GM19468 (cell line): ENCODE measurements around the gene CCDC66.
"Not testable (repeated sequence)": the region's sequence is repeated elsewhere in the genome, so short reads cannot be mapped to it uniquely, and the experiment has no call there.

Experiments
- ATAC-seq: cut with Tn5 transposase; IDR thresholded peaks from one replicate; pipeline ENCODE4 v1.9.1; 2021; ENCODE audit warnings: mild to moderate bottlenecking, moderate library complexity, moderate number of reproducible peaks; ENCODE audit not compliant: unreplicated experiment; ENCODE audit errors: extremely low read depth

CCDC66 gene

GRCh38 chr3:56556908-56557830, at the start of gene CCDC66:
Gene CCDC66 (plus strand): TSS chr3:56557175. CDS start chr3:56557243, 68 bp downstream.
- ATAC-seq: peak; percentile 86

- no peak for ATAC-seq
Measured at GRCh38 chr3:56519641-56520040, 37.3 kb upstream of the CCDC66 start.

GRCh38 chr3:56522374-56522773, 34.6 kb upstream of the CCDC66 start:
- ATAC-seq: no peak

GRCh38 chr3:56525291-56525690, 31.7 kb upstream of the CCDC66 start:
- ATAC-seq: no peak

- no peak for ATAC-seq
Measured at GRCh38 chr3:56536735-56537134, 20.2 kb upstream of the CCDC66 start.

- ATAC-seq: no peak
Measured at GRCh38 chr3:56547486-56547885, 9.5 kb upstream of the CCDC66 start.

- ATAC-seq: peak; percentile 7
Measured at GRCh38 chr3:56557831-56558170, 826 bp downstream of the CCDC66 start.

GRCh38 chr3:56573501-56573900, 16.5 kb downstream of the CCDC66 start:
- no peak for ATAC-seq

- not testable (repeated sequence) for ATAC-seq
Measured at GRCh38 chr3:56581941-56582340, 25.0 kb downstream of the CCDC66 start.

- ATAC-seq: not testable (repeated sequence)
Measured at GRCh38 chr3:56584275-56584674, 27.3 kb downstream of the CCDC66 start.

- no peak for ATAC-seq
Measured at GRCh38 chr3:56590814-56591213, 33.8 kb downstream of the CCDC66 start.

GRCh38 chr3:56591262-56591661, 34.3 kb downstream of the CCDC66 start:
- ATAC-seq: no peak

- no peak for ATAC-seq
Measured at GRCh38 chr3:56593455-56594158, 36.6 kb downstream of the CCDC66 start.

GRCh38 chr3:56595975-56596840, 39.2 kb downstream of the CCDC66 start:
- ATAC-seq: no peak

- not testable (repeated sequence) for ATAC-seq
Measured at GRCh38 chr3:56608479-56608878, 51.5 kb downstream of the CCDC66 start.

- no peak for ATAC-seq
Measured at GRCh38 chr3:56610669-56611335, 53.8 kb downstream of the CCDC66 start.

GRCh38 chr3:56611364-56611763, 54.4 kb downstream of the CCDC66 start:
- ATAC-seq: no peak

- ATAC-seq: no peak
Measured at GRCh38 chr3:56612146-56612545, 55.2 kb downstream of the CCDC66 start.

- ATAC-seq: no peak
Measured at GRCh38 chr3:56613016-56613415, 56.0 kb downstream of the CCDC66 start.

- no peak for ATAC-seq
Measured at GRCh38 chr3:56616478-56617006, 59.6 kb downstream of the CCDC66 start.
